B cell (primary cell): ENCODE results near the gene KIRREL3.

Source experiments
- EZH2 ChIP-seq: IDR thresholded peaks from 2 replicates; pipeline ENCODE4 v1.6.1; 2012; ENCODE audit warnings: borderline replicate concordance, low read depth, mild to moderate bottlenecking, moderate library complexity, low read length; ENCODE audit not compliant: insufficient read depth, poor library complexity, severe bottlenecking
- TF ChIP-seq, protein P1 (sequence below): fragments of 200-600 bp; IDR thresholded peaks from one replicate; pipeline ENCODE4 v1.8.0; 2022; ENCODE audit warnings: antibody characterized with exemption, mild to moderate bottlenecking

GRCh38 chr11:126704096-126704495 is 296.5 kb downstream of the KIRREL3 start:
- TF ChIP-seq EZH2, result no peak
- TF ChIP-seq, protein P1, sequence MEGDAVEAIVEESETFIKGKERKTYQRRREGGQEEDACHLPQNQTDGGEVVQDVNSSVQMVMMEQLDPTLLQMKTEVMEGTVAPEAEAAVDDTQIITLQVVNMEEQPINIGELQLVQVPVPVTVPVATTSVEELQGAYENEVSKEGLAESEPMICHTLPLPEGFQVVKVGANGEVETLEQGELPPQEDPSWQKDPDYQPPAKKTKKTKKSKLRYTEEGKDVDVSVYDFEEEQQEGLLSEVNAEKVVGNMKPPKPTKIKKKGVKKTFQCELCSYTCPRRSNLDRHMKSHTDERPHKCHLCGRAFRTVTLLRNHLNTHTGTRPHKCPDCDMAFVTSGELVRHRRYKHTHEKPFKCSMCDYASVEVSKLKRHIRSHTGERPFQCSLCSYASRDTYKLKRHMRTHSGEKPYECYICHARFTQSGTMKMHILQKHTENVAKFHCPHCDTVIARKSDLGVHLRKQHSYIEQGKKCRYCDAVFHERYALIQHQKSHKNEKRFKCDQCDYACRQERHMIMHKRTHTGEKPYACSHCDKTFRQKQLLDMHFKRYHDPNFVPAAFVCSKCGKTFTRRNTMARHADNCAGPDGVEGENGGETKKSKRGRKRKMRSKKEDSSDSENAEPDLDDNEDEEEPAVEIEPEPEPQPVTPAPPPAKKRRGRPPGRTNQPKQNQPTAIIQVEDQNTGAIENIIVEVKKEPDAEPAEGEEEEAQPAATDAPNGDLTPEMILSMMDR, result no peak
